Stimulated activated CD4-positive, alpha-beta T cell treated with anti-CD3 and anti-CD28 coated beads, TNF-alpha, amount 100 ng/mL, for 4 hours (primary cell): ENCODE data around the gene SNAP91.
"Not testable (repeated sequence)": the region's sequence is repeated elsewhere in the genome, so short reads cannot be mapped to it uniquely, and the experiment has no call there.

Source experiments
- DNase-seq, 3 experiments: peaks; one replicate each; pipeline ENCODE4 v3.0.0-alpha.2; 2020; ENCODE audit warnings: low read depth in 3 of 3

SNAP91 gene

GRCh38 chr6:83708970-83709747 is at the start of gene SNAP91:
Gene SNAP91 (minus strand): TSS chr6:83709101. CDS start chr6:83707927, 1,174 bp downstream.
- DNase-seq, result no peak

- no peak for DNase-seq
Observed at GRCh38 chr6:83758533-83758932, 49.6 kb upstream of the SNAP91 start.

GRCh38 chr6:83757021-83757420 is 48.1 kb upstream of the SNAP91 start:
- no peak for DNase-seq

GRCh38 chr6:83756565-83756964 is 47.7 kb upstream of the SNAP91 start:
- no peak for DNase-seq

- DNase-seq, result not testable (repeated sequence)
Observed at GRCh38 chr6:83752375-83752774, 43.5 kb upstream of the SNAP91 start.

- no peak for DNase-seq
Observed at GRCh38 chr6:83741089-83741488, 32.2 kb upstream of the SNAP91 start.

GRCh38 chr6:83735461-83735860 is 26.6 kb upstream of the SNAP91 start:
- no peak for DNase-seq

- DNase-seq, result no peak
Observed at GRCh38 chr6:83729871-83730270, 21.0 kb upstream of the SNAP91 start.

GRCh38 chr6:83722876-83723275 is 14.0 kb upstream of the SNAP91 start:
- DNase-seq, result no peak

- no peak for DNase-seq
Observed at GRCh38 chr6:83717809-83718208, 8.9 kb upstream of the SNAP91 start.

GRCh38 chr6:83711958-83712357 is 3.1 kb upstream of the SNAP91 start:
- DNase-seq, result no peak

GRCh38 chr6:83709748-83710050 is 798 bp upstream of the SNAP91 start:
- no peak for DNase-seq

GRCh38 chr6:83708546-83708969 is 343 bp downstream of the SNAP91 start:
- DNase-seq, result no peak

- no peak for DNase-seq
Observed at GRCh38 chr6:83707829-83708545, 914 bp downstream of the SNAP91 start.

GRCh38 chr6:83702749-83703148 is 6.2 kb downstream of the SNAP91 start:
- DNase-seq, result no peak

- DNase-seq, result no peak
Observed at GRCh38 chr6:83702077-83702476, 6.8 kb downstream of the SNAP91 start.

GRCh38 chr6:83696674-83697073 is 12.2 kb downstream of the SNAP91 start:
- no peak for DNase-seq

- no peak for DNase-seq
Observed at GRCh38 chr6:83685481-83685880, 23.4 kb downstream of the SNAP91 start.

GRCh38 chr6:83677791-83678190 is 31.1 kb downstream of the SNAP91 start:
- no peak for DNase-seq

- no peak for DNase-seq
Observed at GRCh38 chr6:83637953-83638352, 70.9 kb downstream of the SNAP91 start.

GRCh38 chr6:83636800-83637199 is 72.1 kb downstream of the SNAP91 start:
- no peak for DNase-seq

GRCh38 chr6:83633609-83634008 is 75.3 kb downstream of the SNAP91 start:
- no peak for DNase-seq

GRCh38 chr6:83633149-83633548 is 75.8 kb downstream of the SNAP91 start:
- DNase-seq, result no peak
